H1 (cell line): ENCODE results near the gene VEPH1. TPM values are rescaled to one million over a fixed set of nuclear protein-coding genes. Genes with fewer than 3 reads are reported as not detected.

Experiments used
- BRCA1 ChIP-seq: IDR thresholded peaks from 2 replicates; pipeline ENCODE4 v1.6.1; 2012; ENCODE audit warnings: low read depth, low read length, improper control_type of control experiment
- CHD2 ChIP-seq: IDR thresholded peaks from 2 replicates; pipeline ENCODE4 v1.6.1; 2012; ENCODE audit warnings: low read length, improper control_type of control experiment
- CREB1 ChIP-seq: IDR thresholded peaks from 2 replicates; pipeline ENCODE4 v1.6.1; 2012; ENCODE audit warnings: inconsistent platforms
- JUN ChIP-seq: IDR thresholded peaks from 2 replicates; pipeline ENCODE4 v1.6.1; 2011; ENCODE audit warnings: low read depth, mild to moderate bottlenecking, improper control_type of control experiment, low read length
- SP1 ChIP-seq: IDR thresholded peaks from 2 replicates; pipeline ENCODE4 v1.6.1; 2011; ENCODE audit warnings: low read depth, low read length
- SRF ChIP-seq: IDR thresholded peaks from 2 replicates; pipeline ENCODE4 v1.6.1; 2011; ENCODE audit warnings: mild to moderate bottlenecking, low read depth, low read length, moderate library complexity
- polyA plus RNA-seq, 7 experiments: library from polyadenylated mRNA; depleted of rRNA in 3 of 7; stranded (reverse) in 5 of 7; unstranded in 2 of 7; fragments of >200 nt in 5 of 7; fragments of 200-250 nt in 2 of 7; gene quantifications; 1 replicate in 5 of 7; 2 replicates in 1 of 7; 4 replicates in 1 of 7; pipeline versions ENCODE4 v1.2.1 to v1.2.3, GENCODE V29; 2011 to 2013; ENCODE audit warnings: missing spikeins in 2 of 7, mixed read lengths in 2 of 7
- total RNA-seq: library from RNA; stranded (reverse); fragmentation: NEBNext Ultra II Directional; extraction: Animal tissue kit (Norgen Biotek cat#: 25700); gene quantifications from 2 replicates; pipeline ENCODE4 v1.2.1, GENCODE V29; 2021
- TF ChIP-seq, protein P1 (sequence below): fragments of 300-600 bp; sonication (generic); IDR thresholded peaks from 2 replicates; pipeline ENCODE4 v1.7.1; 2012; ENCODE audit warnings: low read length, moderate library complexity, mild to moderate bottlenecking, inconsistent platforms; ENCODE audit not compliant: insufficient replicate concordance
- TF ChIP-seq, protein P2 (sequence below): IDR thresholded peaks from 2 replicates; pipeline ENCODE4 v1.6.1; 2012; ENCODE audit warnings: inconsistent platforms

Gene VEPH1
- total and polyA plus RNA-seq, 2 of the 8 experiments (the other 6 are each of a cell fraction or from before 2014, with no cell fraction given): 12.0 to 18.3 TPM

DNA sequence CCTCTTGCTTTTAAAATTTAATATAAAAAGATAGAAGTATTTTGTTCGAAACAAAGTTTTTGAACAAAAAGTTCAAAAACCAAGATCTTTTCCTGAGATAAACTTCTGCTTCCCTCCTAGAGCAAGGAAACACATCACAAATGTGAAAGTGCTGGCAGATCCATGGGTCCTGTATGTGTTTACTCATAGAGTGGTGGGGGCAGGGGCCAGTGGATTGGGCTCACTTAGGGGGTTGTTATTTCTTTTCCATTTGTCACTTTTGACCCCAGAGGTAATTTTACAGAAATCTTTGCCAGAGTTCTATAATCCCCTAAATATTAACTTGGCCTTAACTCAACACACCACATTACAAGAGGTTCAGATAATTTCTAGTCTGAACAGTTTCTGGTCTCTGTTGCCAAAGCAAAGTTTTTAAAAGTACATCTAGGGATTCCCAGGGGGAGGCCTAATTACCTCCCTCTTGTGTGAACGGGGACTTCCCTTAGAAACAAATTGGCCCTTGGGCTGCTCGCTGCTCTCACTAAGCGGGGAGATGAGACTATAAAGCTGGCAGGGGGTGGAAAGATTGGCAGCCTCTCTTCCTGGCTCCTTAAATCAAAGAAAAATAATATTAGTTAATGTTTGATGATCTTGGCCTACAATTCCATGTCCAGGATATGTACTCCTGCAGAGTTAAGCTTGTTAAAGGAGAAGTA is 133.3 kb downstream of the VEPH1 start (continued):
- TF ChIP-seq, protein P1, sequence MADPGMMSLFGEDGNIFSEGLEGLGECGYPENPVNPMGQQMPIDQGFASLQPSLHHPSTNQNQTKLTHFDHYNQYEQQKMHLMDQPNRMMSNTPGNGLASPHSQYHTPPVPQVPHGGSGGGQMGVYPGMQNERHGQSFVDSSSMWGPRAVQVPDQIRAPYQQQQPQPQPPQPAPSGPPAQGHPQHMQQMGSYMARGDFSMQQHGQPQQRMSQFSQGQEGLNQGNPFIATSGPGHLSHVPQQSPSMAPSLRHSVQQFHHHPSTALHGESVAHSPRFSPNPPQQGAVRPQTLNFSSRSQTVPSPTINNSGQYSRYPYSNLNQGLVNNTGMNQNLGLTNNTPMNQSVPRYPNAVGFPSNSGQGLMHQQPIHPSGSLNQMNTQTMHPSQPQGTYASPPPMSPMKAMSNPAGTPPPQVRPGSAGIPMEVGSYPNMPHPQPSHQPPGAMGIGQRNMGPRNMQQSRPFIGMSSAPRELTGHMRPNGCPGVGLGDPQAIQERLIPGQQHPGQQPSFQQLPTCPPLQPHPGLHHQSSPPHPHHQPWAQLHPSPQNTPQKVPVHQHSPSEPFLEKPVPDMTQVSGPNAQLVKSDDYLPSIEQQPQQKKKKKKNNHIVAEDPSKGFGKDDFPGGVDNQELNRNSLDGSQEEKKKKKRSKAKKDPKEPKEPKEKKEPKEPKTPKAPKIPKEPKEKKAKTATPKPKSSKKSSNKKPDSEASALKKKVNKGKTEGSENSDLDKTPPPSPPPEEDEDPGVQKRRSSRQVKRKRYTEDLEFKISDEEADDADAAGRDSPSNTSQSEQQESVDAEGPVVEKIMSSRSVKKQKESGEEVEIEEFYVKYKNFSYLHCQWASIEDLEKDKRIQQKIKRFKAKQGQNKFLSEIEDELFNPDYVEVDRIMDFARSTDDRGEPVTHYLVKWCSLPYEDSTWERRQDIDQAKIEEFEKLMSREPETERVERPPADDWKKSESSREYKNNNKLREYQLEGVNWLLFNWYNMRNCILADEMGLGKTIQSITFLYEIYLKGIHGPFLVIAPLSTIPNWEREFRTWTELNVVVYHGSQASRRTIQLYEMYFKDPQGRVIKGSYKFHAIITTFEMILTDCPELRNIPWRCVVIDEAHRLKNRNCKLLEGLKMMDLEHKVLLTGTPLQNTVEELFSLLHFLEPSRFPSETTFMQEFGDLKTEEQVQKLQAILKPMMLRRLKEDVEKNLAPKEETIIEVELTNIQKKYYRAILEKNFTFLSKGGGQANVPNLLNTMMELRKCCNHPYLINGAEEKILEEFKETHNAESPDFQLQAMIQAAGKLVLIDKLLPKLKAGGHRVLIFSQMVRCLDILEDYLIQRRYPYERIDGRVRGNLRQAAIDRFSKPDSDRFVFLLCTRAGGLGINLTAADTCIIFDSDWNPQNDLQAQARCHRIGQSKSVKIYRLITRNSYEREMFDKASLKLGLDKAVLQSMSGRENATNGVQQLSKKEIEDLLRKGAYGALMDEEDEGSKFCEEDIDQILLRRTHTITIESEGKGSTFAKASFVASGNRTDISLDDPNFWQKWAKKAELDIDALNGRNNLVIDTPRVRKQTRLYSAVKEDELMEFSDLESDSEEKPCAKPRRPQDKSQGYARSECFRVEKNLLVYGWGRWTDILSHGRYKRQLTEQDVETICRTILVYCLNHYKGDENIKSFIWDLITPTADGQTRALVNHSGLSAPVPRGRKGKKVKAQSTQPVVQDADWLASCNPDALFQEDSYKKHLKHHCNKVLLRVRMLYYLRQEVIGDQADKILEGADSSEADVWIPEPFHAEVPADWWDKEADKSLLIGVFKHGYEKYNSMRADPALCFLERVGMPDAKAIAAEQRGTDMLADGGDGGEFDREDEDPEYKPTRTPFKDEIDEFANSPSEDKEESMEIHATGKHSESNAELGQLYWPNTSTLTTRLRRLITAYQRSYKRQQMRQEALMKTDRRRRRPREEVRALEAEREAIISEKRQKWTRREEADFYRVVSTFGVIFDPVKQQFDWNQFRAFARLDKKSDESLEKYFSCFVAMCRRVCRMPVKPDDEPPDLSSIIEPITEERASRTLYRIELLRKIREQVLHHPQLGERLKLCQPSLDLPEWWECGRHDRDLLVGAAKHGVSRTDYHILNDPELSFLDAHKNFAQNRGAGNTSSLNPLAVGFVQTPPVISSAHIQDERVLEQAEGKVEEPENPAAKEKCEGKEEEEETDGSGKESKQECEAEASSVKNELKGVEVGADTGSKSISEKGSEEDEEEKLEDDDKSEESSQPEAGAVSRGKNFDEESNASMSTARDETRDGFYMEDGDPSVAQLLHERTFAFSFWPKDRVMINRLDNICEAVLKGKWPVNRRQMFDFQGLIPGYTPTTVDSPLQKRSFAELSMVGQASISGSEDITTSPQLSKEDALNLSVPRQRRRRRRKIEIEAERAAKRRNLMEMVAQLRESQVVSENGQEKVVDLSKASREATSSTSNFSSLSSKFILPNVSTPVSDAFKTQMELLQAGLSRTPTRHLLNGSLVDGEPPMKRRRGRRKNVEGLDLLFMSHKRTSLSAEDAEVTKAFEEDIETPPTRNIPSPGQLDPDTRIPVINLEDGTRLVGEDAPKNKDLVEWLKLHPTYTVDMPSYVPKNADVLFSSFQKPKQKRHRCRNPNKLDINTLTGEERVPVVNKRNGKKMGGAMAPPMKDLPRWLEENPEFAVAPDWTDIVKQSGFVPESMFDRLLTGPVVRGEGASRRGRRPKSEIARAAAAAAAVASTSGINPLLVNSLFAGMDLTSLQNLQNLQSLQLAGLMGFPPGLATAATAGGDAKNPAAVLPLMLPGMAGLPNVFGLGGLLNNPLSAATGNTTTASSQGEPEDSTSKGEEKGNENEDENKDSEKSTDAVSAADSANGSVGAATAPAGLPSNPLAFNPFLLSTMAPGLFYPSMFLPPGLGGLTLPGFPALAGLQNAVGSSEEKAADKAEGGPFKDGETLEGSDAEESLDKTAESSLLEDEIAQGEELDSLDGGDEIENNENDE: no peak
- TF ChIP-seq SP1: no peak
- no peak for TF ChIP-seq SRF
- TF ChIP-seq JUN: no peak
- no peak for TF ChIP-seq BRCA1
- TF ChIP-seq, protein P2, sequence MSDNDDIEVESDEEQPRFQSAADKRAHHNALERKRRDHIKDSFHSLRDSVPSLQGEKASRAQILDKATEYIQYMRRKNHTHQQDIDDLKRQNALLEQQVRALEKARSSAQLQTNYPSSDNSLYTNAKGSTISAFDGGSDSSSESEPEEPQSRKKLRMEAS: no peak
- TF ChIP-seq CREB1: no peak
- TF ChIP-seq CHD2: no peak
